A673 (cell line): ENCODE measurements around the gene LPA. TPM values are rescaled to one million over a fixed set of nuclear protein-coding genes. Genes with fewer than 3 reads are reported as not detected.
"Not testable (repeated sequence)": the region's sequence is repeated elsewhere in the genome, so short reads cannot be mapped to it uniquely, and the experiment has no call there.

Source experiments
- BruUV-seq: library from RNA; stranded (reverse); fragments of 400-500 nt; replicated peaks from 2 replicates; lab custom pipeline; 2021; lab: Mats Ljungman, UMichigan
- CTCF ChIA-PET: fragments of 300-600 bp; sonication (Branson Sonifier 250); formaldehyde crosslinking; loops from one replicate; lab custom pipeline; 2022; ENCODE audit warnings: antibody characterized with exemption; lab: Charles Lee
- POLR2A ChIA-PET: fragments of 300-600 bp; sonication (Branson Sonifier 250); formaldehyde crosslinking; loops from one replicate; lab custom pipeline; 2022; ENCODE audit warnings: antibody characterized with exemption; ENCODE audit not compliant: low non-redundant PET; lab: Charles Lee
- DNase-seq: peaks from one replicate; pipeline ENCODE4 v3.0.0-alpha.2; 2015; ENCODE audit warnings: low spot score
- H3K27ac ChIP-seq: fragments of 200-600 bp; sonication (generic); 2 replicates; pipeline ENCODE4 v1.5.1; 2016; ENCODE audit warnings: mixed run types, low read depth, mild to moderate bottlenecking, mixed read lengths, antibody characterized with exemption, low read length; ENCODE audit not compliant: poor library complexity, severe bottlenecking
- H3K27me3 ChIP-seq: fragments of 200-600 bp; sonication (generic); replicated peaks from 2 replicates; pipeline ENCODE4 v1.6.1; 2017; ENCODE audit warnings: mixed run types, low read depth, mild to moderate bottlenecking, mixed read lengths, antibody characterized with exemption, low read length; ENCODE audit not compliant: insufficient read depth, poor library complexity
- H3K36me3 ChIP-seq: fragments of 200-600 bp; sonication (generic); 2 replicates; pipeline ENCODE4 v1.6.1; 2016; ENCODE audit warnings: mixed run types, mild to moderate bottlenecking, mixed read lengths, antibody characterized with exemption, low read length; ENCODE audit not compliant: insufficient read depth, poor library complexity, severe bottlenecking
- H3K4me1 ChIP-seq: fragments of 200-600 bp; sonication (generic); 2 replicates; pipeline ENCODE4 v1.6.1; 2017; ENCODE audit warnings: mixed run types, mild to moderate bottlenecking, mixed read lengths, antibody characterized with exemption, low read length; ENCODE audit not compliant: insufficient read depth, poor library complexity, severe bottlenecking
- H3K4me3 ChIP-seq: fragments of 200-600 bp; sonication (generic); 2 replicates; pipeline ENCODE4 v1.5.1; 2016; ENCODE audit warnings: low read depth, mixed run types, mild to moderate bottlenecking, mixed read lengths, low read length; ENCODE audit not compliant: poor library complexity, severe bottlenecking
- H3K9me3 ChIP-seq: fragments of 200-600 bp; sonication (generic); 2 replicates; pipeline ENCODE4 v1.6.1; 2016; ENCODE audit warnings: mixed run types, low read depth, mild to moderate bottlenecking, mixed read lengths, antibody characterized with exemption, low read length; ENCODE audit not compliant: poor library complexity, severe bottlenecking
- CTCF ChIP-seq: fragments of 300-800, 200-600 bp; sonication (generic); conservative IDR thresholded peaks from 2 replicates; pipeline ENCODE4 v1.5.1; 2017; ENCODE audit warnings: low read depth, mild to moderate bottlenecking, antibody characterized with exemption, low read length, moderate library complexity, mixed read lengths
- EZH2 ChIP-seq: fragments of 200-600 bp; sonication (generic); IDR thresholded peaks from 2 replicates; pipeline ENCODE4 v1.6.1; 2017; ENCODE audit warnings: borderline replicate concordance, low read depth, mild to moderate bottlenecking, mixed read lengths, antibody characterized with exemption, low read length; ENCODE audit not compliant: poor library complexity, severe bottlenecking
- intact Hi-C: fragments of 100-400 bp; cut with micrococcal nuclease; formaldehyde crosslinking; loops from one replicate; pipeline ENCODE4 v1.10.0; 2022; ENCODE audit not compliant: unreplicated experiment
- total RNA-seq: library from RNA; stranded (reverse); gene quantifications from 2 replicates; pipeline ENCODE4 v1.2.3, GENCODE V29; 2021

LPA gene
- total RNA-seq, 1 experiment from 2014 or later, result not detected

- CTCF ChIA-PET, result no interaction called here
- Histone ChIP-seq H3K27ac (no peak overlapping the region), H3K9me3 (no peaks in the 10 kb centered on the region), H3K36me3 (no peaks in the 10 kb centered on the region), H3K27me3 (no peaks in the 10 kb centered on the region), H3K4me1 (no peaks in the 10 kb centered on the region), H3K4me3 (no peak overlapping the region)
- intact Hi-C loops, result no loop called here
- no peak for DNase-seq
- TF ChIP-seq EZH2, result no peak
- TF ChIP-seq CTCF, result no peak
- POLR2A ChIA-PET, result no interaction called here
- no TSS peak for BruUV-seq
Measured at GRCh38 chr6:160583794-160584193, 80.3 kb downstream of the LPA start.

- BruUV-seq, result no TSS peak
- Histone ChIP-seq H3K27ac (no peak overlapping the region), H3K4me3 (no peak overlapping the region), H3K4me1 (no peaks in the 10 kb centered on the region), H3K9me3 (no peaks in the 10 kb centered on the region), H3K36me3 (no peaks in the 10 kb centered on the region), H3K27me3 (no peaks in the 10 kb centered on the region)
- POLR2A ChIA-PET, result no interaction called here
- intact Hi-C loops, result no loop called here
- no peak for DNase-seq
- CTCF ChIA-PET, result no interaction called here
- TF ChIP-seq CTCF (no peak), EZH2 (no peak)
Measured at GRCh38 chr6:160581406-160581805, 82.7 kb downstream of the LPA start.

GRCh38 chr6:160578515-160578914, 85.6 kb downstream of the LPA start:
- H3K27me3 ChIP-seq, H3K27ac ChIP-seq, H3K4me1 ChIP-seq, BruUV-seq, CTCF ChIA-PET, POLR2A ChIA-PET, H3K36me3 ChIP-seq, intact Hi-C loops, H3K9me3 ChIP-seq, H3K4me3 ChIP-seq, DNase-seq: not testable (repeated sequence)

- BruUV-seq, result no TSS peak
- Histone ChIP-seq H3K27me3 (no peaks in the 10 kb centered on the region), H3K27ac (no peak overlapping the region), H3K9me3 (no peaks in the 10 kb centered on the region), H3K4me3 (no peak overlapping the region), H3K4me1 (no peaks in the 10 kb centered on the region), H3K36me3 (no peaks in the 10 kb centered on the region)
- no peak for TF ChIP-seq CTCF
- TF ChIP-seq EZH2, result no peak
- intact Hi-C loops, result no loop called here
- DNase-seq, result no peak
- CTCF ChIA-PET, result no interaction called here
- POLR2A ChIA-PET, result no interaction called here
Measured at GRCh38 chr6:160573943-160574342, 90.1 kb downstream of the LPA start.

- BruUV-seq, DNase-seq, H3K27me3 ChIP-seq, intact Hi-C loops, H3K9me3 ChIP-seq, H3K36me3 ChIP-seq, POLR2A ChIA-PET, H3K27ac ChIP-seq, H3K4me3 ChIP-seq, CTCF ChIA-PET, H3K4me1 ChIP-seq: not testable (repeated sequence)
Measured at GRCh38 chr6:160571201-160571600, 92.9 kb downstream of the LPA start.
